Thymus (tissue), 11 donors: Measurements from ENCODE around the gene CDH15. TPM values are rescaled to one million over a fixed set of nuclear protein-coding genes. Genes with fewer than 3 reads are reported as not detected.

Source experiments
- DNase-seq, 9 donors: peaks; one replicate each; pipeline ENCODE4 v3.0.0-alpha.2; 2013; ENCODE audit warnings: low spot score in 9 of 9, low read depth in 6 of 9, missing footprints in 1 of 9
- H3K27ac ChIP-seq, 2 donors: one replicate each; pipeline ENCODE4 v1.5.1; 2013; ENCODE audit warnings: control low read depth in 1 of 2, low read depth in 1 of 2, low read length in 1 of 2, mild to moderate bottlenecking in 1 of 2, moderate library complexity in 1 of 2
- H3K27me3 ChIP-seq, 2 donors: one replicate each; pipeline ENCODE4 v1.5.1; 2013; ENCODE audit warnings: low read length in 1 of 2; ENCODE audit not compliant: control insufficient read depth in 2 of 2, insufficient read depth in 1 of 2
- H3K36me3 ChIP-seq, 2 donors: one replicate each; pipeline ENCODE4 v1.5.1; 2013; ENCODE audit warnings: low read length in 1 of 2, mild to moderate bottlenecking in 1 of 2, moderate library complexity in 1 of 2; ENCODE audit not compliant: control insufficient read depth in 2 of 2, insufficient read depth in 2 of 2
- H3K4me1 ChIP-seq, 2 donors: one replicate each; pipeline ENCODE4 v1.5.1; 2013; ENCODE audit warnings: low read length in 2 of 2; ENCODE audit not compliant: control insufficient read depth in 2 of 2, insufficient read depth in 2 of 2
- H3K4me3 ChIP-seq, 2 donors: one replicate each; pipeline ENCODE4 v1.5.1; 2013; ENCODE audit warnings: low read length in 2 of 2, control low read depth in 1 of 2, mild to moderate bottlenecking in 1 of 2
- H3K9me3 ChIP-seq, 2 donors: one replicate each; pipeline ENCODE4 v1.5.1; 2013; ENCODE audit warnings: low read length in 1 of 2, mild to moderate bottlenecking in 1 of 2; ENCODE audit not compliant: control insufficient read depth in 2 of 2, insufficient read depth in 1 of 2
- WGBS: extraction: QIAGEN DNeasy Blood & Tissue Kit; methylation state at CpG from one replicate; pipeline ENCODE4 v1.1.7; 2013; 5-methylcytosine and 5-hydroxymethylcytosine counted together
- polyA plus RNA-seq: library from polyadenylated mRNA; stranded (reverse); fragments of 200-250 nt; gene quantifications from one replicate; pipeline ENCODE4 v1.2.3, GENCODE V29; 2013
- total RNA-seq: library from RNA; stranded (reverse); fragments of 120-200 nt; gene quantifications from one replicate; pipeline ENCODE4 v1.2.4, GENCODE V29; 2013
- donor health status: healthy.

Gene CDH15
- total and polyA plus RNA-seq, 2 donors, result 0.19 to 0.23 TPM

DNA sequence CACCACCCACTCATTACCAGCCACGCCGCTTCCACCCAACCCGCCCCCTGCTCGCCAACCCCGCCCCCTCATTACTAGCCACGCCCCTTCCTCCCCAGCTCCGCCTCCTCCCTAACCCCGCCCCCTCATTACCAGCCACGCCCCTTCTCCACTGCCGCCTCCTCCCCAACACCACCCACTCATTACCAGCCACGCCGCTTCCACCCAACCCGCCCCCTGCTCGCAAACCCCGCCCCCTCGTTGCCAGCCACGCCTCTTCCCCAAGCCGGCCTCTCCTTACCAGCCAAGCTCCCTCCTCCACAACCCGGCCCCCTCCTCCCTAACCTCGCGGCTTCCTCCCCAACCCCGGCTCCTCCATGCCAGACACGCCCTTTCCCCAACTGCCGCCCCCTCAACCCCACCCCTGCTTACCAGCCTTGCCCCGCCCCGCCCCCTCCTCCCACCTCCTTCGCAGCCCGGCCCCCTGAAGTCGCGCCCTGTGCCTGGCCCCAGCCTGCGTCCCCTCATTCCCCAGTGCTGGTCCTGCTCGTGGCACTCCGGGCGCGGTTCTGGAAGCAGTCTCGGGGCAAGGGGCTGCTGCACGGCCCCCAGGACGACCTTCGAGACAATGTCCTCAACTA, 21.5 kb downstream of the CDH15 start:
- H3K27ac ChIP-seq, result no peak overlapping the region
- H3K4me1 ChIP-seq, result no peaks in the 10 kb centered on the region
- WGBS, result 11% methylated on average over 39 of the region's 39 CpGs
- peak in 3 of 9 donors; percentile 43 to 55 (median 53) for DNase-seq
- H3K36me3 ChIP-seq, result no peaks in the 10 kb centered on the region
- H3K9me3 ChIP-seq, result no peaks in the 10 kb centered on the region
- no peak overlapping the region for H3K4me3 ChIP-seq
- H3K27me3 ChIP-seq, result peaks cover 25 to 72% of the 10 kb centered on the region in 2 donors

DNA sequence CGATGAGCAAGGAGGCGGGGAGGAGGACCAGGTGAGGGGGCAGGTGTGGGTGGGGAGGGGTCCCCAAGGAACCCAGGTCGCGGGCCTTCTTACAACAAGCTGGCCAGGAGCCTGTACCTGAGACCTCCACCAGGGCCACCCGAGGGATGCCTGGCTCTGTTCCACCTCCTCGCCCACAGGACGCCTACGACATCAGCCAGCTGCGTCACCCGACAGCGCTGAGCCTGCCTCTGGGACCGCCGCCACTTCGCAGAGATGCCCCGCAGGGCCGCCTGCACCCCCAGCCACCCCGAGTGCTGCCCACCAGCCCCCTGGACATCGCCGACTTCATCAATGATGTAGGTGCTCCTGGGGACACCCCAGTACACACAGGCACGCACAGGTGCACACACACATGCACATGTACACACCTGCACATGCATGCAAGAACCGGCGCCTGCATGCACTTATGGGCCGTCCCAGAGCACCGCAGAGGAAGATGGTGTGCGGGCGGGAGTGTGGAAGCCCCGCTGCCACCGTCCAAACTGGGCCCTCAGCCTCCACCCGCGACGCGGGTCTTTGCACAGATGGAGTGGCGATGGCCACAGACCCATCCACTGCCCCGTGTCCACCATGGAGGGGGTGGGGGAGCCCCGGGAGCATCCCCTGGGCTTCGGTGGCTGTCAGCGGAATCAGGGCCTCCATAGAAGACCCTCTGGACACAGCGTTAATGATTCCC, 22.2 kb downstream of the CDH15 start:
- WGBS, result 88% methylated on average over 38 of the region's 38 CpGs
- H3K36me3 ChIP-seq, result no peaks in the 10 kb centered on the region
- H3K27ac ChIP-seq, result no peak overlapping the region
- no peaks in the 10 kb centered on the region for H3K9me3 ChIP-seq
- peaks cover 30 to 79% of the 10 kb centered on the region in 2 donors for H3K27me3 ChIP-seq
- H3K4me3 ChIP-seq, result no peak overlapping the region
- no peak for DNase-seq
- no peaks in the 10 kb centered on the region for H3K4me1 ChIP-seq

DNA sequence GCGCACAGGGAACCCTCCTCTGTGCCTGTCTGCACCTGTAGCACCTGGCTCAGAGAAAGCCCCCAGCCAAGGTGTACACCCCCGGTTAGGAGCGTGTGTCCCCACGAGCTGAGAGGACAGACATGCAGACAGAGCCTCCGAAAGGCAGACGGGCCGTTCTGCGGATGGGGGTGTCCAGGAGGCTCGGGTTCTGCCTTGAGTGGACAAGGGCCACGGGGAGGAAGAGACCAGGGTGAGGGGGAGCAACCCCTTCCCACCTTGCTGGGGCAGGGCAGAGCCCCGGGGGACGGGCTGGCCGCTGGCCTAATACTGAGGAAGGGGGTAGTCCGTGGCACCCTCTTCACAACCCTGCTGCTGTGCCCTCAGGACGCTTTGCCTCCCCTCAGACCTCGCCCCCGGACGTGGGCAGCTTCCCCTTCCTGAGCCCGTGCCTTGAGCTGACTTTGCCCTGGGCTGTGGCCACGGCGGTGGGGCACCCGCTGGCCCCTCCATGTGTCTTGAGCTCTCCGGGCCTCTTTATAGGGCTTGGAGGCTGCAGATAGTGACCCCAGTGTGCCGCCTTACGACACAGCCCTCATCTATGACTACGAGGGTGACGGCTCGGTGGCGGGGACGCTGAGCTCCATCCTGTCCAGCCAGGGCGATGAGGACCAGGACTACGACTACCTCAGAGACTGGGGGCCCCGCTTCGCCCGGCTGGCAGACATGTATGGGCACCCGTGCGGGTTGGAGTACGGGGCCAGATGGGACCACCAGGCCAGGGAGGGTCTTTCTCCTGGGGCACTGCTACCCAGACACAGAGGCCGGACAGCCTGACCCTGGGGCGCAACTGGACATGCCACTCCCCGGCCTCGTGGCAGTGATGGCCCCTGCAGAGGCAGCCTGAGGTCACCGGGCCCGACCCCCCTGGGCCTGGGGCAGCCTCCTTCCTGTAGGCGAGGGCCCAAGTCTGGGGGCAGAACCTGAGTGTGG, 23.1 kb downstream of the CDH15 start:
- Histone ChIP-seq H3K27ac (no peak overlapping the region), H3K9me3 (no peaks in the 10 kb centered on the region), H3K4me1 (no peaks in the 10 kb centered on the region), H3K27me3 (peaks cover 36 to 84% of the 10 kb centered on the region in 2 donors), H3K36me3 (no peaks in the 10 kb centered on the region), H3K4me3 (no peak overlapping the region)
- WGBS, result 78% methylated on average over 45 of the region's 45 CpGs
- no peak for DNase-seq

DNA sequence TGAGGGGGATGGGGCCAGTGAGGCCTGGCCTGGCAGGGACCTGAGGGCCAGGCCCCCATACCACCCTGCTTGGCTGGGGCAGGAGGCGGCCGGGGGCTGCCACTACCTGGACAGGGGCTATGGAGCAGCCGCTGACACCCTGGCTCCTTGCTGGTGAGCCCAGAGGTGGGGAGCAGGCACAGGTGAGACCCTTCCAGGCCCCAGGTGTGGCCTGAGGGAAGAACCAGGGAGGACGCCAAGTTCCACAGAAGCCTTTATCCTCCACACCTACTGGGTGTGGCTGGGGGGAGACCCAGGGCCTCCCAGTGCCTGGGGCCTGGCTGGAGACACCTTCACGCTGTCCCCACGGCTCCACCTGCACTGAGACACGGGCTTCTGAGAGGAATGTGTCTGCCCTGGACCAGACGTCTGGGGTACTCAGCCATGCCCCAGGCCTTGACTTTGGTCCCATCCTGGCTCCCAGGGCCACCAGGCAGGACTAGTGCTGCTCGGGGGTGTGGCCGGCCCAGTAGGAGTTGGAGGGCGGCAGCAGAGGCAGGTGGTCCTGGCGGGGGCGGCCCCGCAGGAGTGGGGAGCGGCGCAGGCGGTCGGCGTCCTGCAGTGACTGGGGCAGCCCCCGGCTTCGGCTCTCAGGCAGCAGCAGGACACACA, 24.1 kb downstream of the CDH15 start:
- H3K4me1 ChIP-seq, result peaks cover 0 to 6% of the 10 kb centered on the region in 2 donors
- no peak overlapping the region for H3K27ac ChIP-seq
- H3K9me3 ChIP-seq, result no peaks in the 10 kb centered on the region
- no peak for DNase-seq
- H3K4me3 ChIP-seq, result no peak overlapping the region
- 98% methylated on average over 21 of the region's 21 CpGs for WGBS
- no peaks in the 10 kb centered on the region for H3K36me3 ChIP-seq
- H3K27me3 ChIP-seq, result peaks cover 46 to 84% of the 10 kb centered on the region in 2 donors

DNA sequence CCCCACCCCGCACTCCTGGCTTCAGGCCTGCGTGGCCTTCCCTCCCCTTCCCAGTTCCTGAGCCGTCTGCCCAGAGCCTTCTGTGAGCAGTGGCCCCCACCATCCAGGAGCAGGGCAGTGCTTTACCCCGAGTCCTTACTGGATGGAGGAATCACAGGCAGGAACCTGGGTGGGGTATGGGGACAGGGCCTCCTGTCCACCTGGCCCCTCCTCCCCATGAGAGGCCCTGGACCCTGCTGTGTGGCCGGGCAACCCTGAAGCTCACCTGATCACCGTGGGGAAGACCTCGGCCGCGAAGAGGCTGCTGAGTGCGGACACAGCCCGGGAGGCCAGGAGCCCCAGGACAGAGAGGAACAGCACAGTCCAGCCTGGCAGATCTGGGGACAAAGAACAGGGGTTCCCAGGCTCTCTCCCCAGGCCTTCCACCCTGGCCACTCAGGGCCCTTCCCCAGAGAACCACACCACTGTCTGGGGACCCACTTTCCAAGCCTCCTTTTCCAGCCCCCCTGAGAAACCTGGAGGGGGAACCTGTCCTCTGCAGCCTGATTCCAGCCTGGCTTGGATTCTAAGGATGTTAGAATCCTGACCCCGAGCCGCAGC, 25.6 kb downstream of the CDH15 start:
- H3K36me3 ChIP-seq, result no peaks in the 10 kb centered on the region
- H3K4me1 ChIP-seq, result peaks cover 0 to 7% of the 10 kb centered on the region in 2 donors
- WGBS, result 96% methylated on average over 13 of the region's 13 CpGs
- H3K4me3 ChIP-seq, result no peak overlapping the region
- H3K27me3 ChIP-seq, result peaks cover 45 to 79% of the 10 kb centered on the region in 2 donors
- no peak for DNase-seq
- H3K27ac ChIP-seq, result no peak overlapping the region
- no peaks in the 10 kb centered on the region for H3K9me3 ChIP-seq

DNA sequence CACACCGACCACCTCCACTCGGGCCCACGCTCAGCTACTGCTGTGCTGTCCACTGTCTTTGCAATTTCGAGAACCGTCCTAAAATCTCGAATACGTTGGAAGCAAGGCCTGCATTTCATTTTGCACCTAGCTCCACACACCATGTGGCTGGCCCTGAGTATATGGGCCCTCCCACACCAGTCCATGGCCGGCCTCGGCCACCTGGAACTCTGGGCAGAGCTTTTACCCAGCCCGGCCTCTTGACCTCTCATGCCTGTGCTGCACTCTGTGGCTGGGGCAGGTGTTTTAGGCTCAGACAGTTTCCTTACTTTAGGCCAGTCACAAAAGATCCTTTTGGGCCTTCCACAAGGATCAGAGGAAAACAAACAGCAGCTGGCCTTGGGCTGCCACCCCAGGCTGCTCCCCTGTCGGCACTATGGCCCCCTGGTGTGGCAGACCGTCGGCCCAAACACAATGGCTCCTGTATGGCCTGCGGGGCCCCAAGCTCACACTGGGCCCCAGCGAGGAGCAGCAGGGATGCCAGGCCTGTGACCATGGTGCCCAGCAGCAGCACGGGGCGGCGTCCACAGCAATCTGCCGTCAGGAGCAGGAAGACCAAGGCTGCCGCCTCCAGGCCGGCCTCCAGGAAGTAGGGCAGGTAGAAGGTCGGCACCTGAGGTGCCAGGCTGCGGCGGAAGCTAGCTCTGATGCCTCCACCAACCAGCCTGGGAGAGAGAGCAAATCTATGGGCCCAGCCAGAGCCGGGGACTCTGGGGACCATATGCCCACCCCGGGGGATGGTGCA, 26.3 kb downstream of the CDH15 start:
- no peak for DNase-seq
- H3K27ac ChIP-seq, result no peak overlapping the region
- peaks cover 51 to 82% of the 10 kb centered on the region in 2 donors for H3K27me3 ChIP-seq

DNA sequence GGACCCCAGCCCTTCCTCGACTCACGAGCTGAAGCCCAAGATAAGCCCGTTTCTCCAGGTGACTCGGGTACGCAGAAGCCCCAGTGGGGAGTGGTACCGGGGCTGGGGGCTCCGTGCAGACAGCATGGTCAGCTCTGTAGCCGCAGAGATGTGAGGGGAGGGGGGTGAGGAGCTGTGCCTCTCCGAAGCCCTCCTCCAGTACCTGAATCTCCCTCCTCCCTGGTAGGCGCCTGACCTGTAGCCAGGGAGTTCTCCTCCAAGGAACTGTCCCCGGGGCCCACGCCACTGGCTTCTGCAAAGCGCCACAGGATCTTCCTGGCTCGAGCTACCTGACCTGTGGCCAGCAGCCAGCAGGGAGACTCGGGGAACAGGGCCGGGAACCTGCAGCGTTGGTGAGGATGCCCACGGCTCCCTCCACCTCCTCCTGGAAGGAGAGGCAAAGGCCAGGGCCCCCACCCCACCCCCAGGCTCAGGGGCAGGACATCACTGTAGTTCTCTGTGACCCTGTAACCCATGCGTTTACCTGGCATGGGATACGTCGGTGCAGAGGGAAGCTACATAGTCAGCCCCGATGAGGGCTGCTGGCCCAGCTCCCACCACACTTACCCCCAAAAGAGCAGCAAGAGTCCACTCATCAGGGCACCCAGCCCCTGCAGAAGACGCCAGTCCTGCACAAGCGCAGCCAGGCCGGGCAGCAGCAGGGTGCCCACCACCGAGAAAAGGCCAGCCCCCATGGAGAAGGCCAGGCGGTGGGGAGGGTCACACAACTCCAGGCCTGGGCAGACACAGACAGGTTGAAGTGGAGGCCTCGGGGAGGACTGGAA, 27.1 kb downstream of the CDH15 start:
- H3K27ac ChIP-seq, result no peak overlapping the region
- peaks cover 52 to 85% of the 10 kb centered on the region in 2 donors for H3K27me3 ChIP-seq
- H3K4me3 ChIP-seq, result no peak overlapping the region
- 95% methylated on average over 28 of the region's 28 CpGs for WGBS
- peaks cover 0 to 4% of the 10 kb centered on the region in 2 donors for H3K9me3 ChIP-seq
- H3K4me1 ChIP-seq, result peaks cover 0 to 7% of the 10 kb centered on the region in 2 donors
- no peak for DNase-seq
- no peaks in the 10 kb centered on the region for H3K36me3 ChIP-seq

More for the DNA sequence above, 26.3 kb downstream of the CDH15 start:
- 96% methylated on average over 26 of the region's 26 CpGs for WGBS
- Histone ChIP-seq H3K9me3 (peaks cover 0 to 4% of the 10 kb centered on the region in 2 donors), H3K4me1 (peaks cover 0 to 7% of the 10 kb centered on the region in 2 donors), H3K36me3 (no peaks in the 10 kb centered on the region), H3K4me3 (no peak overlapping the region)
